Stimulated activated CD8-positive, alpha-beta memory T cell treated with anti-CD3 and anti-CD28 coated beads, Interleukin-12 subunit alpha, Interleukin-12 subunit beta, amount 100 ng/mL, for 24 hours (primary cell): ENCODE data around the gene PRSS38.

Source experiments
- DNase-seq: peaks from one replicate; pipeline ENCODE4 v3.0.0-alpha.2; 2020; ENCODE audit errors: extremely low read depth

Gene PRSS38

GRCh38 chr1:227885135-227885647 is 69.7 kb downstream of the PRSS38 start:
- DNase-seq, result no peak

- DNase-seq, result no peak
Measured at GRCh38 chr1:227885648-227886502, 70.4 kb downstream of the PRSS38 start.

GRCh38 chr1:227886503-227886961 is 71.1 kb downstream of the PRSS38 start:
- no peak for DNase-seq

- DNase-seq, result no peak
Measured at GRCh38 chr1:227886993-227887696, 71.7 kb downstream of the PRSS38 start.

- no peak for DNase-seq
Measured at GRCh38 chr1:227887697-227888403, 72.4 kb downstream of the PRSS38 start.

GRCh38 chr1:227888404-227889046 is 73.0 kb downstream of the PRSS38 start:
- no peak for DNase-seq

GRCh38 chr1:227889047-227889862 is 73.8 kb downstream of the PRSS38 start:
- no peak for DNase-seq

- no peak for DNase-seq
Measured at GRCh38 chr1:227889863-227890405, 74.5 kb downstream of the PRSS38 start.

GRCh38 chr1:227890451-227891222 is 75.2 kb downstream of the PRSS38 start:
- DNase-seq, result no peak

GRCh38 chr1:227891223-227891954 is 75.9 kb downstream of the PRSS38 start:
- no peak for DNase-seq

GRCh38 chr1:227891955-227892488 is 76.5 kb downstream of the PRSS38 start:
- DNase-seq, result no peak

- DNase-seq, result no peak
Measured at GRCh38 chr1:227892489-227893299, 77.2 kb downstream of the PRSS38 start.

GRCh38 chr1:227893300-227893948 is 77.9 kb downstream of the PRSS38 start:
- no peak for DNase-seq

GRCh38 chr1:227893949-227894721 is 78.7 kb downstream of the PRSS38 start:
- DNase-seq, result no peak

- no peak for DNase-seq
Measured at GRCh38 chr1:227894831-227895451, 79.5 kb downstream of the PRSS38 start.
